SH-SY5Y (cell line): Measurements from ENCODE around the gene PACS1.

Experiments
- GATA2 ChIP-seq: IDR thresholded peaks from 2 replicates; pipeline ENCODE4 v1.6.1; 2011; ENCODE audit warnings: mild to moderate bottlenecking, low read depth, low read length
- GATA3 ChIP-seq: IDR thresholded peaks from 2 replicates; pipeline ENCODE4 v1.6.1; 2011; ENCODE audit warnings: low read depth, mild to moderate bottlenecking, low read length, moderate library complexity

GRCh38 chr11:66118847-66119246 lies 48.8 kb downstream of the PACS1 start:
- TF ChIP-seq GATA3 = no peak
- no peak for TF ChIP-seq GATA2
